ENCODE measurements around the gene COMT.

GRCh38 chr22:19951346-19951745, 9.8 kb downstream of the COMT start:
- TF ChIP-seq, protein P1, sequence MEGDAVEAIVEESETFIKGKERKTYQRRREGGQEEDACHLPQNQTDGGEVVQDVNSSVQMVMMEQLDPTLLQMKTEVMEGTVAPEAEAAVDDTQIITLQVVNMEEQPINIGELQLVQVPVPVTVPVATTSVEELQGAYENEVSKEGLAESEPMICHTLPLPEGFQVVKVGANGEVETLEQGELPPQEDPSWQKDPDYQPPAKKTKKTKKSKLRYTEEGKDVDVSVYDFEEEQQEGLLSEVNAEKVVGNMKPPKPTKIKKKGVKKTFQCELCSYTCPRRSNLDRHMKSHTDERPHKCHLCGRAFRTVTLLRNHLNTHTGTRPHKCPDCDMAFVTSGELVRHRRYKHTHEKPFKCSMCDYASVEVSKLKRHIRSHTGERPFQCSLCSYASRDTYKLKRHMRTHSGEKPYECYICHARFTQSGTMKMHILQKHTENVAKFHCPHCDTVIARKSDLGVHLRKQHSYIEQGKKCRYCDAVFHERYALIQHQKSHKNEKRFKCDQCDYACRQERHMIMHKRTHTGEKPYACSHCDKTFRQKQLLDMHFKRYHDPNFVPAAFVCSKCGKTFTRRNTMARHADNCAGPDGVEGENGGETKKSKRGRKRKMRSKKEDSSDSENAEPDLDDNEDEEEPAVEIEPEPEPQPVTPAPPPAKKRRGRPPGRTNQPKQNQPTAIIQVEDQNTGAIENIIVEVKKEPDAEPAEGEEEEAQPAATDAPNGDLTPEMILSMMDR (IDR thresholded peaks at IDR 0.05; ENCODE audit: low read depth, low read length, missing input control) = no peak
- TF ChIP-seq RAD21 (IDR thresholded peaks at IDR 0.05) = no peak
- TF ChIP-seq, protein P2, sequence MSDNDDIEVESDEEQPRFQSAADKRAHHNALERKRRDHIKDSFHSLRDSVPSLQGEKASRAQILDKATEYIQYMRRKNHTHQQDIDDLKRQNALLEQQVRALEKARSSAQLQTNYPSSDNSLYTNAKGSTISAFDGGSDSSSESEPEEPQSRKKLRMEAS (IDR thresholded peaks at IDR 0.05) = no peak
- TF ChIP-seq, protein P3, sequence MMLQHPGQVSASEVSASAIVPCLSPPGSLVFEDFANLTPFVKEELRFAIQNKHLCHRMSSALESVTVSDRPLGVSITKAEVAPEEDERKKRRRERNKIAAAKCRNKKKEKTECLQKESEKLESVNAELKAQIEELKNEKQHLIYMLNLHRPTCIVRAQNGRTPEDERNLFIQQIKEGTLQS (IDR thresholded peaks at IDR 0.05) = no peak
- TF ChIP-seq RXRA (IDR thresholded peaks at IDR 0.05) = peak in 1 of 2 donors; percentile 31

Data from liver (tissue), 3 donors.